ENCODE data around the gene BIN2. TPM values are rescaled to one million over a fixed set of nuclear protein-coding genes. Genes with fewer than 3 reads are reported as not detected.
A peak's percentile ranks its signal among the peaks of the same experiment; 100 is the strongest.

Gene BIN2
- total and polyA plus RNA-seq, 9 of the 15 experiments (the other 6 are each of a cell fraction or from before 2014, with no cell fraction given), result 0.04 to 0.39 (median 0.25) TPM; not detected in 1

- TF ChIP-seq REST (IDR thresholded peaks at IDR 0.05; ENCODE audit: borderline replicate concordance) (no peak), REST (CRISPR knock-in tag; IDR thresholded peaks at IDR 0.05; ENCODE audit: low read depth) (no peak), ZNF561 (CRISPR knock-in tag; conservative IDR thresholded peaks at IDR 0.05) (no peak), ZNF175 (CRISPR knock-in tag; IDR thresholded peaks at IDR 0.05; ENCODE audit: low read depth) (peak; percentile 85), RNF219 (CRISPR knock-in tag; IDR thresholded peaks at IDR 0.05) (no peak), EZH2 (IDR thresholded peaks at IDR 0.05; ENCODE audit: borderline replicate concordance, low read depth, low read length) (no peak), BACH1 (tag; IDR thresholded peaks at IDR 0.05) (peak; percentile 54; the same call in 1 of the 2 replicates), SMAD1 (IDR thresholded peaks at IDR 0.05; ENCODE audit: low read depth, low read length, partially characterized antibody) (no peak), NBN (IDR thresholded peaks at IDR 0.05; ENCODE audit: low read depth) (no peak), CBX8 (IDR thresholded peaks at IDR 0.05; ENCODE audit: borderline replicate concordance, extremely low read depth, low read depth, low read length, poor library complexity, severe bottlenecking) (no peak)
- TF ChIP-seq, protein P1, sequence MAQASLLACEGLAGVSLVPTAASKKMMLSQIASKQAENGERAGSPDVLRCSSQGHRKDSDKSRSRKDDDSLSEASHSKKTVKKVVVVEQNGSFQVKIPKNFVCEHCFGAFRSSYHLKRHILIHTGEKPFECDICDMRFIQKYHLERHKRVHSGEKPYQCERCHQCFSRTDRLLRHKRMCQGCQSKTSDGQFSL (CRISPR knock-in tag; IDR thresholded peaks at IDR 0.05), result no peak
- TF ChIP-seq, protein P1 (tag; IDR thresholded peaks at IDR 0.05), result no peak
- TF ChIP-seq, protein P2, sequence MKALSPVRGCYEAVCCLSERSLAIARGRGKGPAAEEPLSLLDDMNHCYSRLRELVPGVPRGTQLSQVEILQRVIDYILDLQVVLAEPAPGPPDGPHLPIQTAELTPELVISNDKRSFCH (CRISPR knock-in tag; IDR thresholded peaks at IDR 0.05), result no peak
- TF ChIP-seq, protein P2 (tag; IDR thresholded peaks at IDR 0.05), result peak; percentile 80; the same call in 1 of the 2 replicates
Measured at GRCh38 chr12:51368640-51369517, 44.9 kb upstream of the BIN2 start (continued).

Measured in K562 (cell line).